Measurements from ENCODE around the gene TSHZ2. TPM values are rescaled to one million over a fixed set of nuclear protein-coding genes. Genes with fewer than 3 reads are reported as not detected.
"Not testable (repeated sequence)": the region's sequence is repeated elsewhere in the genome, so short reads cannot be mapped to it uniquely, and the experiment has no call there.

Gene TSHZ2
- total RNA-seq, 4 donors from 2014 or later: 35.6 to 83.5 (median 48.8) TPM

DNA sequence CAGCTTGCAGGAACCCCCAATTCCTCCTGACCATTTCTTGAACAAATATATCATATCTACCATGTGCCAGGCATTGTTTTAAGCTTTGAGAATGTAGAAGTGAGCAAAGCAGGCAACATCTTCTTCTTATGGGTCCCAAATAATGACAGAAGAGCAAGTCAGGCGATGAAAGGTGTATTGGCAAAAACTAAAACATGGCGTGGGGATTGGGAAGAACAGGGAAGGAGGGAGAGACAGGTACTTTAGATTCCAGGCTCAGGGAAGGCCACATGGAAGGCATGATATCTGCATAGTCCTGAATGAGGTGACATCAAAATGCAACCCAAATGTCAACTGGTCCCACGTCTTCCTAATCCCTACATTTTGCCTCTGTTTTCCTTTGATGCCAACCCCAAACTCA, 434.4 kb downstream of the TSHZ2 start:
- DNase-seq (ENCODE audit: low spot score) (no peak), ATAC-seq (ENCODE audit: low FRiP score) (no peak)
- TF ChIP-seq, protein P1, sequence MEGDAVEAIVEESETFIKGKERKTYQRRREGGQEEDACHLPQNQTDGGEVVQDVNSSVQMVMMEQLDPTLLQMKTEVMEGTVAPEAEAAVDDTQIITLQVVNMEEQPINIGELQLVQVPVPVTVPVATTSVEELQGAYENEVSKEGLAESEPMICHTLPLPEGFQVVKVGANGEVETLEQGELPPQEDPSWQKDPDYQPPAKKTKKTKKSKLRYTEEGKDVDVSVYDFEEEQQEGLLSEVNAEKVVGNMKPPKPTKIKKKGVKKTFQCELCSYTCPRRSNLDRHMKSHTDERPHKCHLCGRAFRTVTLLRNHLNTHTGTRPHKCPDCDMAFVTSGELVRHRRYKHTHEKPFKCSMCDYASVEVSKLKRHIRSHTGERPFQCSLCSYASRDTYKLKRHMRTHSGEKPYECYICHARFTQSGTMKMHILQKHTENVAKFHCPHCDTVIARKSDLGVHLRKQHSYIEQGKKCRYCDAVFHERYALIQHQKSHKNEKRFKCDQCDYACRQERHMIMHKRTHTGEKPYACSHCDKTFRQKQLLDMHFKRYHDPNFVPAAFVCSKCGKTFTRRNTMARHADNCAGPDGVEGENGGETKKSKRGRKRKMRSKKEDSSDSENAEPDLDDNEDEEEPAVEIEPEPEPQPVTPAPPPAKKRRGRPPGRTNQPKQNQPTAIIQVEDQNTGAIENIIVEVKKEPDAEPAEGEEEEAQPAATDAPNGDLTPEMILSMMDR (IDR thresholded peaks at IDR 0.05): no peak

DNA sequence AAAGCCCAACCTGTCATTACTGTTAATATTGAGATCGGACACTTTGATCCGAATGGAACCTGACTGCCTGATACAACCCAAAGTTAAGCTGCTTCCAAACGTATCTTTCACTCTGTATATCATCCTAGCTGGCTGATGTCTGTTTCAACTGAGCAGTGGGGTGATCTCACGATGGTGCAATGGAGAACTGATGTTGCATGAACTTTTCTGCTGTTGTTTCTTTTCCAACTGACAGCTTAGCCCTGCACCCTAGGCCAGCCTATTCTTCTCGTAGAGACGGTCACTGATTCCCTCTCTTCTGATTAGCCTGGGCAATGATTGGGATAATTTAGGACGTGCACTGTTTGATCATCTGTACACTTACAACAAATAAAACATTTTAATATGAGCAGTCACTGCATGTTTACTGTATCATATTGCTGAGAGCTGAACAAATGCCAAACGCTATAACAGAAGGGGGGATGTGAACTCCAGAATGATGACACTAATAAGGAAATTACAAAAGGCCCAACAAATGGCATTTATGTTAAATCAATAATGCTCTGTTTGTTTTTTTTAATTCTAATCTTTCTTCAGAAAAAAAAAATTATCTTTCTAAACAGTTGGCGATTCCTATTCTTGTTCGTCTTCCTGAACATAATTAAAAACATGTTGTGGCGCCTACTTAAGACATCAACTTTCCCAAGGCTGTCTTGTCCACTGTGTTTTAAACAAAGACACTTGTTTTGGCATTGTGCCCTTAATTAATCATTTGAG, 436.7 kb downstream of the TSHZ2 start:
- TF ChIP-seq, protein P1 (IDR thresholded peaks at IDR 0.05): no peak
- no peak for DNase-seq (ENCODE audit: low spot score)
- ATAC-seq (ENCODE audit: low FRiP score): no peak

DNA sequence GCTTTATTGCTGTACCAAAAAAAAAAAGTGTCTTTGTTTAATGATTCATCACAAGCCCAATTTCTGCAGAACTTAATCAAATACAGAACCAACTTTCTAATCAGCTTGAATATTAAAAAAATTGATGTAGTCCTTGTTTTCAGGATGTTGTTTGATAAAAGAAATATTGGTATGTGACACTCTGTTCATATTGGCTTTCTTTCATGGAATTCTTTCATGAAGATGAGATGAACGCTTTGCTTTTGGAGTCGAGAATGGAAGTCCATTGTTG, 437.2 kb downstream of the TSHZ2 start:
- TF ChIP-seq, protein P1 (IDR thresholded peaks at IDR 0.05): no peak
- no peak for DNase-seq (ENCODE audit: low spot score)
- ATAC-seq (ENCODE audit: low FRiP score): no peak

DNA sequence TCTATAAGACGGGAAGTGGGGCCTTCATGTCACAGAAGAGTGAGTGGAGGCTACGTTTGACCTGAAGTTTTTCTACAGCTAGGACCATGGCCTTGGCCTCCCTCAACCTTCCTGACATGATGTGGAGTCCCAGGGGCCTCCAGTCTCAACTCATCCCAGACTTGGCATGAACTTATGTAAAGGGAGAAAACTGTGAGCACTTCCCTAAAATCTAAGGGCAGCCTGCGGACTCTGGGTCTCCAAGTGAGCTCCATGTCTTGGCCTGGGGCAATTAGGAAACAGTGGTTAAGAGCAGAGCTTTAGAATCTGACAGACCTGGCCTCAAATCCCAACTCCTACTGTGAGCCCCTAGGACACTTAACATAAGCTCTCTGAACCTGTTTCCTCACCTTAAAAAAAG, 439.0 kb downstream of the TSHZ2 start:
- DNase-seq (ENCODE audit: low spot score) (no peak), ATAC-seq (ENCODE audit: low FRiP score) (no peak)
- TF ChIP-seq, protein P1 (IDR thresholded peaks at IDR 0.05): no peak

DNA sequence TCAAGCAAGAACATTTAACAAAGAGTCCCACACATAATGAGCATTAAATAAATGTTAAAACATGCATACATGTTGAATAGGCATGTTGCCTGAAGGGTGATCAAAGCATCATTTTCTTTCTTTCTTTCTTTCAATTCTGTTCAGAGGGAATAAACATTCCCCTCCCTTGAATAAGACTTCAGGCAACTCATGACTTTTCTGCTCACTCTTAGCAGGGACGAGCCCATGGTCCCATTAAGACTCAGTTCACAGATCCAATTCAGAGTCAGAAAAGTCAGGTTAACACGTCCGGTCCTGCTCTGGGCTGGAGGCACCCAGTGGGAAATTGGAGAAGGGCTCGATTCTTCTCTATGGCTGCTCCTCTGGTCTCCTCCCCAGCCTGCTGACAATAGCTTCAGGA, 439.7 kb downstream of the TSHZ2 start:
- TF ChIP-seq, protein P1 (IDR thresholded peaks at IDR 0.05): no peak
- DNase-seq (ENCODE audit: low spot score) (no peak), ATAC-seq (ENCODE audit: low FRiP score) (no peak)

DNA sequence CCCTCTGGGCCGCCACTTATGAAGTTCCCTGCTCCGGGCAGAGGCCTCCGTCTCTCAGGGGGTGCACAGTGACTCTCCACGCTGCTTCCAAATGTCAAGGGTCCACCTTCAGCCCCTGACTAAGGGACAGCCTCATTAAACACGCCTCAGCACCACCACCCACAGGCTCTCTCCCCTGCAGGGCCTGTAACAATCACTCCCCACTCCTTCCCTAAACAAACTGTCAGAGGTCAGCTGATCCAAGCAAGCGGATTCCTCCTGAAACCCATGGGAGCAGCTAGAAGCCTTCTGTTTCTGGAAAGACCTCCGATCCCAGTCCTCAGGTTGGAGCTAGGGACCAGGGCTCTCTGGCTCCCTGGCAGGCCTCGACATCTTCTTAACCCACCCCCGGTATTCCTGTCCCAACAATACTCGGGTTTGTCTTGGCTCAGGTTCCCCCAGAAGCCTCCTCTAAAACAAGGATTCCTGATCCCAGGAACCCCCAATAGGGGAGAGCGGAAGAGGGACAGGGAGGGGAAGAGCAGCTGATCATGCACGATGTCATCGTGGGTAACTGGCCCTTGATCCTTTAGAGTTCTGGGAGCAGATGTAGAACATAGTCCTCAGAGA, 440.5 kb downstream of the TSHZ2 start:
- DNase-seq (ENCODE audit: low spot score) (no peak), ATAC-seq (ENCODE audit: low FRiP score) (no peak)
- TF ChIP-seq, protein P1 (IDR thresholded peaks at IDR 0.05): no peak

DNA sequence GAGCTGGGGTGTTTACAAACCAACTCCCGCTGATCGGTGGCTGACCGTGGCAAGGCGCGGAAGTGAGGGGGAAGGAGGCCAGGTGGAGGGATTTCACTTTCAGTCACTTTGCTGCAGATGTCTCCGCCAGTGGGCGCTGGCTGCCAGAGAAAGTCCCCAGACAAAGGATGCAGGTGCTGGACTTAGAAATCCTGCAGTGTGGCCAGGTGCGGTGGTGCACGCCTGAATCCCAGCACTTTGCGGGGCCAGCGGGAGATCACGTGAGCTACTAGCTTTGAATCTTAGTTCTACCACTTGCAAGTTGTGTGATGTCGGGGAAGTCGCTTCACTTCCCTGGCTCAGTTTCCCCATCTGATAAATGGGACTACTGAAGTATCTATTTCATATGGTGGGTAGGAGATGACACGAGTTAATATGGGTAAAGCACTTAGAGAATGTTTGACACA, 441.1 kb downstream of the TSHZ2 start:
- no peak for ATAC-seq (ENCODE audit: low FRiP score)
- no peak for DNase-seq (ENCODE audit: low spot score)
- TF ChIP-seq, protein P1 (IDR thresholded peaks at IDR 0.05): no peak

DNA sequence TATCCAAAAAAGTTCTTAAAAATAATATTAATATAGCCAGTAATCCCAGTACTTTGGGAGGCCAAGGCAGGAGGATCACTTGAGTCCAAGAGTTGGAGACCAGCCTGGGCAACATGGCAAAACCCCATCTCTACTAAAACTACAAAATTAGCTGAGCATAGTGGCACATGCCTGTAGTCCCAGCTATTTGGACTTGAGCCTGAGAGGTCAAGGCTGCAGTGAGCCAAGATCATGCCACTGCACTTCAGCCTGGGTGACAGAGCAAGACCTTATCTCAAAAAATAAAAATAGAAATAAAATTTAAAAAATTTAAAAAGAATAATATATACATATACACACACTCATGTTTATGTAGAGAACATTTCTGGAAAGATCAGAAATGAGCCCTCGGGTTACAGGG, 441.7 kb downstream of the TSHZ2 start:
- not testable (repeated sequence) for ATAC-seq (ENCODE audit: low FRiP score); DNase-seq (ENCODE audit: low spot score)
